ENCODE data around the gene HIC1.

DNA sequence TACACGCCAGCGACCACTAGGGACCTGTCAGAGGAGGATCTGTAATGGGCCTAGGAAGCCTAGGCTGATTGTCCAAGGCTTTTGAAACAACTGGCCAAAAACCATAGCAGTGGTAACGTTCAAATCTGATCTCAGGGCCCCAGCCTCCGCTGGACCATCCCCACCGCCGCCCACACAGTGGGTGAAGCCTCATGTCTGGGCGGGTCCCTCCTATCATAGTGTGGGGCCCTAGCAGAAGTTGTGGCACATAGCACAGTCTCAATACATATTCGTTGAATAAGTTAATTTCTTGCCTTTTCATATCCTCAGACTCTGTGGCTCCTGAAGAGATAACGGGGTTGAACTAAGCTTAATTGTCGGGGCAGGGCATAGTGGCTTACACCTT, 24.1 kb upstream of the HIC1 start:
- no peak for TF ChIP-seq POLR2A (IDR thresholded peaks at IDR 0.05)
- no peak for TF ChIP-seq POLR2AphosphoS5 (IDR thresholded peaks at IDR 0.05)

Data from stomach (tissue), 4 donors.